Heart right ventricle (tissue), 16 donors: Measurements from ENCODE around the gene ALPP. TPM values are rescaled to one million over a fixed set of nuclear protein-coding genes. Genes with fewer than 3 reads are reported as not detected.
"Not testable (repeated sequence)": the region's sequence is repeated elsewhere in the genome, so short reads cannot be mapped to it uniquely, and the experiment has no call there.

Experiments
- ATAC-seq, 8 donors: fragments of 200-7000 bp; cut with Tn5 transposase; one replicate each; pipeline ENCODE4 v1.9.1; 2020; ENCODE audit warnings: mild to moderate bottlenecking in 8 of 8, moderate library complexity in 8 of 8, moderate number of reproducible peaks in 1 of 8
- DNase-seq, 2 donors: peaks; one replicate each; pipeline ENCODE4 v3.0.0-alpha.2; 2020
- H3K27ac ChIP-seq, 10 donors: fragments of 200-600 bp; sonication (generic) in 2 of 10; one replicate each; pipeline versions ENCODE4 v1.5.0 to v1.8.0; 2020 to 2022; ENCODE audit warnings: mild to moderate bottlenecking in 3 of 10
- H3K27me3 ChIP-seq, 7 donors: fragments of 200-600 bp; one replicate each; pipeline ENCODE4 v1.8.0; 2021 to 2022; ENCODE audit warnings: mild to moderate bottlenecking in 2 of 7
- H3K36me3 ChIP-seq, 9 donors: fragments of 200-600 bp; sonication (generic) in 1 of 9; one replicate each; pipeline versions ENCODE4 v1.5.0 to v1.8.0; 2020 to 2022; ENCODE audit warnings: mild to moderate bottlenecking in 2 of 9
- H3K4me1 ChIP-seq, 9 donors: fragments of 200-600 bp; sonication (generic) in 1 of 9; one replicate each; pipeline versions ENCODE4 v1.5.0 to v1.8.0; 2020 to 2022; ENCODE audit warnings: mild to moderate bottlenecking in 4 of 9
- H3K4me3 ChIP-seq, 10 donors: fragments of 200-600 bp; sonication (generic) in 2 of 10; one replicate each; pipeline versions ENCODE4 v1.5.0 to v1.8.0; 2020 to 2022; ENCODE audit warnings: mild to moderate bottlenecking in 7 of 10, moderate library complexity in 2 of 10
- H3K9me3 ChIP-seq, 11 donors: fragments of 200-600 bp in 10 of 11; sonication (generic) in 2 of 11; one replicate each; pipeline versions ENCODE4 v1.5.0 to v1.8.0; 2013 to 2022; ENCODE audit warnings: mild to moderate bottlenecking in 2 of 11, control low read depth in 1 of 11, moderate library complexity in 1 of 11
- WGBS, 2 donors: extraction: QIAGEN DNeasy Blood & Tissue Kit; methylation state at CpG; one replicate each; pipeline ENCODE4 v1.1.7; 2013; ENCODE audit warnings: inconsistent platforms in 1 of 2; 5-methylcytosine and 5-hydroxymethylcytosine counted together
- intact Hi-C, 10 donors: fragments of 100-400 bp; cut with DNase I; formaldehyde crosslinking; loops; one replicate each; pipeline versions ENCODE4 v1.11.1 to v1.14.2; 2022
- polyA plus RNA-seq, 2 donors: library from polyadenylated mRNA; stranded (reverse); fragments of 200-250 nt; gene quantifications; one replicate each; pipeline ENCODE4 v1.2.3, GENCODE V29; 2013
- total RNA-seq, 10 donors: library from RNA; stranded (reverse); fragmentation: NEBNext Ultra II Directional in 3 of 10; extraction: Animal tissue kit (Norgen Biotek cat#: 25700) in 3 of 10; gene quantifications; one replicate each; pipeline versions ENCODE4 v1.2.1 to v1.2.4, GENCODE V29; 2021 to 2023
- TF ChIP-seq, protein P1 (sequence below), 9 donors: fragments of 200-600 bp; sonication (generic) in 2 of 9; IDR thresholded peaks; one replicate each; pipeline versions ENCODE4 v1.5.0 to v1.8.0; 2021 to 2022; ENCODE audit warnings: antibody characterized with exemption in 9 of 9, mild to moderate bottlenecking in 5 of 9, moderate library complexity in 1 of 9
- donor health status: Arrhythmogenic right ventricular cardiomyopathy.
- donor health status: ischemic (EF 13 %, LVEDD 7.1; RV severe dilation, severe dysfunction).
- donor health status: healthy with polysubstance abuse.
- donor health status: DM: no; HTN: yes; CAD: no.
- donor health status: DM: no; HTN: no; CAD: no.
- donor health status: ischemic (EF 25% LVEDD 6.9; RV normal size, moderate dysfunction).
- donor health status: ischemic (EF 25% LVEDD 5.7; RV mildly dilated, moderate dysfunction).
- donor health status: healthy.
- donor health status: DM: yes; HTN: yes; CAD: no.
- donor health status: Ischemic cardiomyopathy.
- donor health status: ischemic (EF 35%, LVEDD 5.7; RV mildly dilated, moderate dysfunction).
- donor health status: nonischemic (EF 11% LVEDD 7.7; RV severe dilation, severe dysfunction).
- donor health status: DM: yes; HTN: yes; CAD: no.
- donor health status: PGD.
- donor health status: ischemic (EF 29% LVEDD 5.4; RV normal size, mild dysfunction).
- donor health status: nonischemic (EF 23%, LVEDD 6.1; RV moderate dilation, normal function).

Gene ALPP
- total and polyA plus RNA-seq, 12 donors, result not detected

DNA sequence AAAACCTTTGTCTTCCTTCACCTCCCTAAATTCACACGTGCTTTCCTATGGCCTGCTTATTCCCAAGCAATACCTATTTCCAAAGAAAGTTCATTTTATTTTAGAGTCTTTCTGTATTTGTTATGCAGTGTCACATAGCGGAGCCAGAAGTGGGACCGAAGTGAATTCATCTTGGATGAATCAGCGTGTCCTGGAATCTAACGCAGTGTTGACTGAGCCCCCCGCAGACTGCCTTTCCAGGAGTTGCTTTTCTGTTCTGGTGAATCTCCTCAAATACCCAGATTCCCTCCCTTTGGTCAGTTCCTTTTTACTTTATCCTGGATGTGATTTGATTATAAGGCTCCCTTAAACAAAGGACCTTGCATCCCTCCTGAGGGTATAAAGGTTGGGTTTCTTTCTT is 10.8 kb downstream of the ALPP start:
- no peak for ATAC-seq
- Histone ChIP-seq H3K4me1 (peaks cover 0 to 24% (median 4%) of the 10 kb centered on the region in 9 donors), H3K36me3 (no peaks in the 10 kb centered on the region), H3K9me3 (no peaks in the 10 kb centered on the region), H3K27me3 (peaks cover 12 to 97% (median 91%) of the 10 kb centered on the region in 7 donors), H3K4me3 (no peak overlapping the region), H3K27ac (no peak overlapping the region)
- TF ChIP-seq, protein P1, sequence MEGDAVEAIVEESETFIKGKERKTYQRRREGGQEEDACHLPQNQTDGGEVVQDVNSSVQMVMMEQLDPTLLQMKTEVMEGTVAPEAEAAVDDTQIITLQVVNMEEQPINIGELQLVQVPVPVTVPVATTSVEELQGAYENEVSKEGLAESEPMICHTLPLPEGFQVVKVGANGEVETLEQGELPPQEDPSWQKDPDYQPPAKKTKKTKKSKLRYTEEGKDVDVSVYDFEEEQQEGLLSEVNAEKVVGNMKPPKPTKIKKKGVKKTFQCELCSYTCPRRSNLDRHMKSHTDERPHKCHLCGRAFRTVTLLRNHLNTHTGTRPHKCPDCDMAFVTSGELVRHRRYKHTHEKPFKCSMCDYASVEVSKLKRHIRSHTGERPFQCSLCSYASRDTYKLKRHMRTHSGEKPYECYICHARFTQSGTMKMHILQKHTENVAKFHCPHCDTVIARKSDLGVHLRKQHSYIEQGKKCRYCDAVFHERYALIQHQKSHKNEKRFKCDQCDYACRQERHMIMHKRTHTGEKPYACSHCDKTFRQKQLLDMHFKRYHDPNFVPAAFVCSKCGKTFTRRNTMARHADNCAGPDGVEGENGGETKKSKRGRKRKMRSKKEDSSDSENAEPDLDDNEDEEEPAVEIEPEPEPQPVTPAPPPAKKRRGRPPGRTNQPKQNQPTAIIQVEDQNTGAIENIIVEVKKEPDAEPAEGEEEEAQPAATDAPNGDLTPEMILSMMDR (IDR thresholded peaks at IDR 0.05), result no peak
- 42 to 45% methylated on average over 6 of the region's 6 CpGs for WGBS, 2 donors
- intact Hi-C loops, result no loop called here
- no peak for DNase-seq

DNA sequence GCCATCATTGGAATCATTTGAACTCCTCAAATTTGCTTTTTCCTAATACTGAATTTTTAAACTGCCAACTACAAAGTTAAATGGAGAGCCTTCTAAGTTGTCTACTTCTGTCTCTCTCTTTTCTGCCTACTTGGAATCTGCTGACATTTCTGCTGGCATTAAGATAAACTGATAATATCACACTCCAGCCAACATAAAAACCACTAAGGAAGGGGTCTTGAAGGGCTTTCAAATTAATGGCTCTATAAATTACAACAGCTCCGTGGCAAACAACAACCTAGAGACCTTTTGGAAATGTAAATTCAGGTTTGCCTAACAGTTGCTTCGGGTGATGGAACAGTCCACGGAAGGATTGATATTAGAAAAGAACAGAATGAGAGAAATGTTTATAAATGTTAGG is 12.1 kb downstream of the ALPP start:
- H3K9me3 ChIP-seq, result no peaks in the 10 kb centered on the region
- H3K27me3 ChIP-seq, result peaks cover 12 to 95% (median 87%) of the 10 kb centered on the region in 7 donors
- intact Hi-C loops, result no loop called here
- H3K4me3 ChIP-seq, result no peak overlapping the region
- TF ChIP-seq, protein P1 (IDR thresholded peaks at IDR 0.05), result no peak
- H3K4me1 ChIP-seq, result peaks cover 0 to 24% (median 4%) of the 10 kb centered on the region in 9 donors
- no peak for ATAC-seq
- DNase-seq, result no peak
- no peaks in the 10 kb centered on the region for H3K36me3 ChIP-seq
- H3K27ac ChIP-seq, result no peak overlapping the region
- 37 to 47% methylated on average over 3 of the region's 3 CpGs for WGBS, 2 donors

GRCh38 chr2:232393556-232393955 is 15.0 kb downstream of the ALPP start:
- ATAC-seq (no peak), DNase-seq (no peak)
- 90 to 91% methylated on average over 8 of the region's 8 CpGs for WGBS, 2 donors
- intact Hi-C loops, result no loop called here
- Histone ChIP-seq H3K9me3 (no peaks in the 10 kb centered on the region), H3K27me3 (peaks cover 0 to 95% (median 75%) of the 10 kb centered on the region in 7 donors), H3K4me1 (no peaks in the 10 kb centered on the region), H3K36me3 (no peaks in the 10 kb centered on the region), H3K4me3 (no peak overlapping the region), H3K27ac (no peak overlapping the region)
- TF ChIP-seq, protein P1 (IDR thresholded peaks at IDR 0.05), result no peak

GRCh38 chr2:232394431-232394830 is 15.9 kb downstream of the ALPP start:
- H3K4me1 ChIP-seq, DNase-seq, intact Hi-C loops, ATAC-seq, H3K4me3 ChIP-seq, H3K36me3 ChIP-seq, H3K27ac ChIP-seq, H3K9me3 ChIP-seq: not testable (repeated sequence)
- WGBS, 2 donors, result 91 to 95% methylated on average over 7 of the region's 7 CpGs
- H3K27me3 ChIP-seq, result peaks cover 0 to 95% (median 75%) of the 10 kb centered on the region in 7 donors

- intact Hi-C loops, result no loop called here
- no peak for ATAC-seq
These were observed 17.0 kb downstream of the ALPP start for GRCh38 chr2:232395586-232395985.

More at GRCh38 chr2:232395586-232395985, 17.0 kb downstream of the ALPP start:
- no peak overlapping the region for H3K4me3 ChIP-seq
- DNase-seq, result no peak
- H3K27me3 ChIP-seq, result peaks cover 0 to 90% (median 67%) of the 10 kb centered on the region in 7 donors
- H3K36me3 ChIP-seq, result no peaks in the 10 kb centered on the region
- H3K27ac ChIP-seq, result no peak overlapping the region
- H3K4me1 ChIP-seq, result no peaks in the 10 kb centered on the region
- H3K9me3 ChIP-seq, result no peaks in the 10 kb centered on the region
- WGBS, 2 donors, result 80 to 81% methylated on average over 1 of the region's 1 CpG
- TF ChIP-seq, protein P1 (IDR thresholded peaks at IDR 0.05), result no peak
